ENCODE measurements around the gene SCOC. TPM values are rescaled to one million over a fixed set of nuclear protein-coding genes. Genes with fewer than 3 reads are reported as not detected.
"Not testable (repeated sequence)": the region's sequence is repeated elsewhere in the genome, so short reads cannot be mapped to it uniquely, and the experiment has no call there.

Gene SCOC
- total and polyA plus RNA-seq, 2 of the 4 experiments (the other 2 are of a cell fraction), result 12.9 to 33.2 TPM

DNA sequence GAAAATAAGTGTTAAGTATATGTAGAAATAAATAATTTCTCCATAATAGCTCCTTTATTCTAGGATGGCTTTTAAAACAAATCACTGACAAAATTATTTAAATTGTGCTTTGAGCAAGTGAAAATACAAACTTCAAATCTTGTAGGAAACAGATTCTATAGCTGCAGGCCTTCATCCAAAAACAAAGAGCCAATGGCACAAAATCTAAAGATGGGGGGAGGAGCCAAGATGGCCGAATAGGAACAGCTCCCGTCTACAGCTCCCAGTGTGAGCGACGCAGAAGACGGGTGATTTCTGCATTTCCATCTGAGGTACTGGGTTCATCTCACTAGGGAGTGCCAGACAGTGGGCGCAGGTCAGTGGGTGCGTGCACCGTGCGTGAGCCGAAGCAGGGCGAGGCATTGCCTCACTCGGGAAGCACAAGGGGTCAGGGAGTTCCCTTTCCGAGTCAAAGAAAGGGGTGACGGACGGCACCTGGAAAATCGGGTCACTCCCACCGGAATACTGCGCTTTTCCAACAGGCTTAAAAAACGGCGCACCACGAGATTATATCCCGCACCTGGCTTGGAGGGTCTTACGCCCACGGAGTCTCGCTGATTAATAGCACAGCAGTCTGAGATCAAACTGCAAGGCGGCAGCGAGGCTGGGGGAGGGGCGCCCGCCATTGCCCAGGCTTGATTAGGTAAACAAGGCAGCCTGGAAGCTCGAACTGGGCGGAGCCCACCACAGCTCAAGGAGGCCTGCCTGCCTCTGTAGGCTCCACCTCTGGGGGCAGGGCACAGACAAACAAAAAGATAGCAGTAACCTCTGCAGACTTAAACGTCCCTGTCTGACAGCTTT is 39.9 kb downstream of the SCOC start:
- CTCF ChIA-PET; H2AK5ac ChIP-seq (ENCODE audit: low read depth, low read length); H3K9me3 ChIP-seq (ENCODE audit: control insufficient read depth, insufficient read depth, low read length); H3K27ac ChIP-seq (ENCODE audit: insufficient read depth, low read length); H4K8ac ChIP-seq (ENCODE audit: low read depth in 2 of 2, low read length in 2 of 2); H4K20me1 ChIP-seq (ENCODE audit: insufficient read depth, low read length); dilution Hi-C loops (cut with HindIII; ENCODE audit: low sequenced_read_pairs, unreplicated experiment); H3K79me1 ChIP-seq (ENCODE audit: low read depth in 1 of 2, low read length in 2 of 2); H3K36me3 ChIP-seq (ENCODE audit: control insufficient read depth, insufficient read depth, low read length); H3K23ac ChIP-seq (ENCODE audit: low read depth, low read length); H3K9me1 ChIP-seq (ENCODE audit: insufficient read depth, low read length); ATAC-seq (ENCODE audit: low read depth); H3K9ac ChIP-seq (ENCODE audit: low read depth, low read length); DNase-seq; H3K4me3 ChIP-seq (ENCODE audit: insufficient read depth, low read depth, low read length); H3K4me2 ChIP-seq (ENCODE audit: low read depth, low read length); in situ Hi-C loops (cut with MboI; ENCODE audit: low sequenced_read_pairs); H2BK15ac ChIP-seq (ENCODE audit: low read depth, low read length); H2AFZ ChIP-seq (replicated peaks; ENCODE audit: low read length, poor library complexity); H2BK20ac ChIP-seq (ENCODE audit: low read depth, low read length); H4K5ac ChIP-seq (ENCODE audit: low read depth, low read length); H3K18ac ChIP-seq (ENCODE audit: low read depth, low read length); H3K27me3 ChIP-seq (ENCODE audit: control insufficient read depth, insufficient read depth, low read length); H2BK5ac ChIP-seq (ENCODE audit: low read depth, low read length, poor library complexity, severe bottlenecking); H3K4me1 ChIP-seq (ENCODE audit: control insufficient read depth, insufficient read depth, low read length); H2BK120ac ChIP-seq (ENCODE audit: low read depth, low read length); BruUV-seq (replicated peaks); H4K91ac ChIP-seq (ENCODE audit: insufficient read depth, low read depth, low read length); H3K56ac ChIP-seq (ENCODE audit: extremely low read depth, insufficient read depth, low read length); H3K4ac ChIP-seq (ENCODE audit: low read depth, low read length); H2AK9ac ChIP-seq (replicated peaks; ENCODE audit: low read depth, low read length, poor library complexity); H3K14ac ChIP-seq (replicated peaks; ENCODE audit: low read depth, low read length); intact Hi-C loops (cut with micrococcal nuclease): not testable (repeated sequence)
- POLR2A ChIA-PET (ENCODE audit: unreplicated experiment), result interaction anchor here (0.7 kb wide), 1 partner anchor 487 kb away, joined by 12 read pairs; no protein-coding TSS in a partner anchor
- WGBS, 2 experiments (ENCODE audit: extremely low coverage in 2 of 2, insufficient read length in 1 of 2), result 100% methylated on average over 4 of the region's 32 CpGs; no CpG with 5 or more reads in 1 of the 2 experiments
